Mesangial cell (primary cell): ENCODE measurements around the gene SRP54. TPM values are rescaled to one million over a fixed set of nuclear protein-coding genes. Genes with fewer than 3 reads are reported as not detected.

Experiments used
- total RNA-seq: library from RNA; depleted of rRNA; stranded (reverse); fragments of >200 nt; gene quantifications from 2 replicates; pipeline ENCODE4 v1.2.3, GENCODE V29; 2015

Gene SRP54
- 31.3 and 34.4 TPM in 2 replicates for total RNA-seq

DNA sequence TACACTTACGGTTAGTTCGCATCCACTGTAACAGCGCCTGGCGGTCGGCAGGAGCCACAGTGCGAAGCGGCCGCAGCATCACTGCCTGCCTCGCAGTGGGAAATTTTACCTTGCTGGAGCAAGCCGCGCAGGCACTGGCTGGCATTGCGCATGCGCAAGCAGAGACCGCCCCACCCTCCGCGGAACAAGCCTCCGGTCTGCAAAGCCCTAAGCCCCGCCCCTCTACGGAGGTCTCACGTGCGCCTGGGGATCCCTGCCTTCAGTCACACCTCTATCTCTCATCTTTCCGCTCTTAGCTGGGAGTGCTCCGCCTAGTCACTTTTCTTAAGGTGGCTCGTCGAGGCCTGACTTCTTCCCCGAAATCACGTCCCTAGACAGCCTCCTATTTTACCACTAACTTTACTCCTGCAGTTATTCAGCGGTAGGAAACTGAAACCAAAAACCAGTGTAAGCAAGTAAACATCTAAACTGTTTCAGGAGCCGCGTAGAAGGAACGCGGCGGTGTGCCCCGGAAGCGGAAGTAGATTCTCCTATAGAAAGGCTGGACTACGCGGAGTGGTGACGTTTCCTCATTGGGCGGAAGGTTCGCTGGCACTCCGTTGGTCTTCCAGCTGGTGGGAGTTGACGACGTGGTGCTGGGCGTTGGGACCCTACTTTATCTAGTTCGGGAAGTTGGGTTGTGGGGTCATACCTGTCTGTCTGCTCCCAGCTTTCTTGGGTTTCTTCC lies at the start of gene SRP54:
Gene SRP54 (plus strand): TSS at position 572 of the 727 bp plus-strand sequence. CDS start 13,718 bp downstream, outside the sequence.

GRCh38 chr14:35046048-35046750 lies 63.4 kb downstream of the SRP54 start, which contains the start of gene FAM177A1:
Gene FAM177A1, plus strand, starts transcription at chr14:35046272. Its CDS starts 192 bp downstream, at chr14:35046464.

Other genes starting within 250 kb of the SRP54 start
- 22.4 and 26.1 TPM in 2 replicates for gene BAZ1A, start 107.6 kb upstream of the SRP54 start, total RNA-seq
- gene FAM177A1, start 63.3 kb downstream of the SRP54 start, total RNA-seq: 27.9 and 39.6 TPM in 2 replicates
- 7.7 and 18.3 TPM in 2 replicates for gene PPP2R3C, start 139.0 kb downstream of the SRP54 start, total RNA-seq
- 30.3 and 39.1 TPM in 2 replicates for gene PRORP, start 139.6 kb downstream of the SRP54 start, total RNA-seq